Measurements from ENCODE around the gene KLF7.

The KLF7 gene

DNA sequence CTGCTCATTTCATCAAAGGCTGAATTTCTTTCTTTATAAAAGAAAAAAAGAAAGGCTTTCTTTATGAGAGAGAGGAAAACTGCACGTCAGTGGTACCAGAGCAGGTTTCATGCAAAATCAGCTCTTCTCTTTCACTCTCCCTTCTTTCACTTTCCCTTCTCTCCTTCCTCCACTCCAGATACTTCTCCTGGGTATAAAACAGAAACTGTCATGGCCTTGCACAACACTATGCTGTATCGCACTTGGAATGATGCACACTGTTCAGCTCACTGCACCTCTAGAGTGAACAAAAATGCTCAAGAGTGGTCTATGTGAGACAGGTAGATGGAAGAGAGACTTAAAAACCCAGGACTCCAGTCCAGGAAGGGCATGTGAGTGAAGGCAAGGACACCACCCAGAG, 73.8 kb downstream of the KLF7 start:
- DNase-seq (ENCODE audit: low spot score) = no peak

DNA sequence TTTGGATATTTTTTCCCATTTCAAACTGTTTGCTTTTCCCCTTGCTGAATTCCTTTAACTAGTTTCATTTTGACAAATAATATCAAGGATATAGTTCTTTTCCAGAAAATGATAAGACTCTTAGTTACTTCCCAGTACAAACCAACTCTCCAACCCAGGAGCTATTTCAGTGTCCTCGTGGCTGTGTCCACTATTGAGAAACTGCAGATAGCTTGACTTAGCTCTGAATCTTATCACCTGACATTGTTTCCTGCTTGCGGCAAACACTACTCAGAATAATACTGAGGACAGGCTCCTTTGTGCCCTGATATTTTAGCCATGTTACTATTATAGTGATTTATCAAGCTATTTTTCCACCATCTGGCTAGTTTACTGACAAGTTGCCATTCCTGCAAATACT, 74.6 kb downstream of the KLF7 start:
- DNase-seq (ENCODE audit: low spot score) = no peak

DNA sequence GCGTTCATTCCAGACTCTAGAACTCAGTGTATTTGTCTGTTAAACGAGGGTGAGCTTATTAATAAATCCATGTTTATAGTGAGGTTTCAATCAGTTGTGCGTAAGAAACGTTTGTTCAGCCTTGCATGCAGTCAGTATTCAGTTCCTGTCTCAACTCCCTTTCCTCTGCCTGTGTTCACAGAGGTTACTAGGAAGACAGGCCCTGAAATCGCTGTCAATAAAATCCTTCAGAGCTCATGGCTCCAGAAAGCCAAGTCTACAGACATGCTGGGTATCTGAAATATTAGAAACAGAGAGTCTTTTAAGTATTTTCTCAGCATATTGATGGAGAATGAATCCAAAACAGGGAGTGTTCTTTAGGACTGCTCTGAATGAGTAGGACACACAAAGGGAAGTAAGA, 75.4 kb downstream of the KLF7 start:
- no peak for DNase-seq (ENCODE audit: low spot score)

DNA sequence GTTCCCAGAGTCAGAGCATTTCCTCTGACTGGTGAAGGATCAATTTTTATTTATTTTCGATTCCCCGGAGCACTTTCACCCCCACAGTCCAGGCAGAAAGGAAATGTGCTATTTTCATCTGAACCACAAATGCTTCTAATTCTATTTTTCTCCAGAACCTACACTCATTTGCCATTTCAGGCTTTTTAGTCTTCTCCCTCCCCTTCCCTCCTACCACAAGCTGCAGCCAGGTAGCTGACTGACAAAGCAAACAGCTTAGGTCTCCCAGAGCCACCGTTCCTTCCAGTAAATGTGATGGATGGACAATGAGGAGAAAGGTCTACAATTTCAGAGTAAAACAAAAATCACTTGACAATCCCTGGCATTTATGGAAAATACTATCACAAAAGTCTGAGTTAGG, 76.9 kb downstream of the KLF7 start:
- DNase-seq (ENCODE audit: low spot score) = no peak

DNA sequence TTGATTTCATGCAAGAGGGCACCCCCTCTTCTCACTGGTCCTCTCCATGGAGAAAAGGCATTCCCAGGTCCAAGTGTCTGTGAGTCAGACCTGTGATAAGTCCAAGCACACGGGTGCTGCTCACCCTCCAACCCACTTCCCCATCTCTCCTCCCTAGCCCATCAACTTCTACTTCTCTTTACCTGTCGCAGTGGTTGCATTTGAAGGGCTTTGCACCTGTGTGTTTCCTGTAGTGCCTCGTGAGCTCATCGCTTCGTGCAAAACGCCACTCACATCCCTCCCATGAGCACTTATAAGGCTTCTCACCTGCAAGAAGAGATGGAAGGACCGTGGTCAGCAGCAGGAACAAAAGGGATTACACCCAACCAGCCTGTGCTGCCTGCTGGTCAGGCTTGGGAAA, 77.5 kb downstream of the KLF7 start:
- no peak for DNase-seq (ENCODE audit: low spot score)

DNA sequence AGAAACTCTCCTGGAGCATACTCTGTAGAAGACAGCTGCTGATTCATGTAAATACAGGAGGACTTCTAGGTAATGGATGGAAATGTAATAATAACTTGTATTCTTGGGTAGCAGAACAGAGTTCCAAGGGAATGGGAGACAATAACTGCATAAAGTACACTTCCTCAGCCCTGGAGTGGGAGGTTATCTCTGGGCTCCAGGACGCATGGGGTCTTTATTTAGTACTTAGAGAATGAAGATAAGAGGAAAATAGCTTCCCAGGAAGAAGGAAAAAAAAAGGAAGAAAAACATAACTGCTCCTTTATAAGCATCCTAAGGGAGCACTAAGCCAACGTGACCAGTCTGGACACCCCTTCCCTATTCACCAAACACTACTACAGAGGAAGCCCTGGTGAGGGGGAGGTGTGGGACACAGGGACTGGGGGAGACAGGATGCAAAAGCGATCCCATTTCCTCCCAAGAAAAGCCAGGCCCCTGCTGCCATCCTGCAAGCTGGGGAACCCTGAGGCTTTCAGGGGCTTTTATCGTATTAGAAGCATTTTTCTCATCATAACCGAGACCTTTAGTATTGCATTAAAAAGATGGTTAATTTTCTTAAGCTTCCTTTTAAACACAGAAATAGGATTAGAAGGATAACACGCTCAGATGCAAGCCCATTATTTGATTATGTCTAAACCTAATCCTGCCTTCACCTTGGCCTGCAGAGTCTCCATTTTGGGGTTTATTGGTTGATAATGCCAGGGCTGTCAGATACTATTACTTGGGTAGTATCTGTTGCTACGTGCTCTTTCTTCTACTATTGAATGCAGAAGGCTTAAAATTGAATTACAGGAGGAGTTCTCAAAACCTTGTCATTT, 78.5 kb downstream of the KLF7 start:
- no peak for DNase-seq (ENCODE audit: low spot score)

DNA sequence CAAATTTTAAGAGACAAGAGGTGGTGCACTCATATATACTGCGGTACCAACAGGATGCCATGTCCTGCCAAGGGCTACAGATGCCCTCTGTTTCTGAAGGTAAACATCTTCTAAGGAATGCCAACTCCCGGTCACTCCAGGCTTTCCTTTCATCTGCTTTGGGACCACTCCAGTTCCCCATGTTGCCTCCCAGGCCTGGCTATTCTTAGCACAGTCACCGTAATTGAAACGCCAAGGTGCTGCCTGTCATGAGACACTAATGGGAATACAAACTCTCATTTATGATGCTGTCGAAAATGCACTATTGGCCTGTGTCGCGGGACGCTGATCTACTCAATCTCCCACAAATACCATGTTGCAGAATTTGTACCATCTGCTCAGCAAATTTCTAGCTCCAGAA, 79.6 kb downstream of the KLF7 start:
- no peak for DNase-seq (ENCODE audit: low spot score)

DNA sequence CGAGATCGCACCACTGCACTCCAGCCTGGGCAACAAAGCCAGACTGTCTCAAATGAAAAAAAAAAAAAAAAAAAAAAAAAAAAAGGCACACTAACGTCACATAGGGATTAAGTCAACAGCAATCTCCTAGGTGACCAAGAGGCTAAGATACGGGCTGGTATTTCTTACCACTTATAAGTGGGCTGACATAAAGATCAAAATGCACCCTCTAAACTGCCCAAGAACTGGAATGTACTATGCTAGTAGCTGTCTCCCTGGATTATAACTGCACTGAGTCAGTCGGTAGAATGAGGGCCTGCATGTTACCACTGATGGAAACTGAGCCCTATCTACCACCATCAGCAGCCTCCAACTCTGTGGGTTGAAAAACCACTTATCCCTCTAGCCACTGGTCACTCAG, 80.6 kb downstream of the KLF7 start:
- DNase-seq (ENCODE audit: low spot score) = no peak

DNA sequence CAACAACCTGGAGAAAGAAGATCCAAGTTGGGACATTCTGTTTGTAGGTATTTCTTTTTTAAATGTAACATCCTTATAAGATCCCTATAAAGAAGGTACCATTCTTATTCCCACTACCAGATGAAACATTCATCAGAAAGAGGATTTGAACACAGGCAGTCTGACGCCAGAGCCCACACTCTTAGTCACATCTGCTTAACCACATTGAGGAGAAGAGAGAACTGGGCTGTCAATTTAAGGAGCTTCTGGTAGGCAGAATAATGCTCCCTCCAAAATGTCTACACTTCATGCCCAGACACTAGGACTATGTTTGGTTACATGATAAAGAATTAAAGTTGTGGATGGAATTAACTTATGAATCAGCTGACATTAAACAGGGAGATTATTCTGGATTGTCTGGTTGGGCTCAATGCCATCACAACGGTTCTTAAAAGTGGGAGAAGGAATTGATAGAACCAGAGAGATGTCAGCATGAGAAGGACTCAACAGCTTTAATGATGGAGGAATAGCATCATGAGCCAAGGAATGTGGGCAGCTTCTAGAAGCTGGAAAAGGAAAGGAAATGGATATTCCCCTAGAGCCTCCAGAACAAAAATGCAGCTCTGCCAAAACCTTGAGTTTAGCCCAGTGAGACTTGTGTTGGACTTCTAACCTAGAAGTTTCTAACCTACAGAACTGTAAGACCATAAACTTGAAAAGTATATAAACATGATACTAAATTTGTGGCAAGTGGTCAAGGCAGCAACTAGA, 82.2 kb downstream of the KLF7 start:
- DNase-seq (ENCODE audit: low spot score) = no peak

DNA sequence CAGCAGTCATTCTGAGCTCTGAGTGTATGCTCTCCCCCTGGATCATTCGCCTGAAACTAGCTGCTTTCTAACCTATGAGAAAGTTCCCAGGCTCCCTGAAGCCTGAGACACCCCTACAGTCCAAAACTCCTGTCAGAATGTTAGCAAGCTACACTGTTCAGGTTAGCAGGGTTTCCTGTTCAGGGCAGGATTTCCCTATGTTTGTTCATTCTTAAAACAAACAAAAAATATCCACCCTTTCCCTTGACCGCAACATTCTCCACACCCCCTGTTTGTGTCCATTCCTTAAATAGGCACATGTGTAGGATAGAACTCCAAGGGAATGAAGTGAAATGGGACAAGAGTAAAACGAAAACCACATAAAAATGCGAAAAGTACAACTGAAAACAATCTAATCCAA, 83.1 kb downstream of the KLF7 start:
- DNase-seq (ENCODE audit: low spot score) = no peak

DNA sequence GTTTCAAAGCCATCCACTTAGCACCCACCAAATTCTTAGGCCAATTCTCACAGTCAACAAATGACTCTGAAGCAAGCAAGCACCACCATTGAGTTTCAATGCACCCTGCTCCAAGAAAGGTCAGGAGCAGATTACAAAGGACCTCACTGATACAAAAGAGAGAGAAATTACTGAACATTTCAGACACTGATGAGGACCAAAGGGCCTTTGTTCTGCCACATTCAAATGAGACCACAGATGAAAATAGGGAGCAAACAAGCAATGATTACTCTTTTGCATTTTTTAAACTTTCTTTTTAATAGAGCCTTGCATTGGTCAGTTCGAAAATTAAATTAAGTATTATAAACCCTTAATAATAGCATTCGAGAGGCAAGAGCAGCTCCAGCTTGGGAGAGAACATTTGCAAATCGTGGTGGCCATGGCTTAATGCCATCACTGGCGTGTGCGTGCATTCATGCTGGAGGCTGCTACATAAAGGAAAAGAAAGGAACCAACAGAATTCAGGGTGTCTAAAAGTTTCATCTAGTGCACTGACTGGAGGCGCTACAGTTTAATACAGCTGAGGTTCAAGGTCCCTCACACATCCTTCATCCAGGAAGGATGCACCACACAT, 87.5 kb downstream of the KLF7 start:
- DNase-seq (ENCODE audit: low spot score) = no peak

DNA sequence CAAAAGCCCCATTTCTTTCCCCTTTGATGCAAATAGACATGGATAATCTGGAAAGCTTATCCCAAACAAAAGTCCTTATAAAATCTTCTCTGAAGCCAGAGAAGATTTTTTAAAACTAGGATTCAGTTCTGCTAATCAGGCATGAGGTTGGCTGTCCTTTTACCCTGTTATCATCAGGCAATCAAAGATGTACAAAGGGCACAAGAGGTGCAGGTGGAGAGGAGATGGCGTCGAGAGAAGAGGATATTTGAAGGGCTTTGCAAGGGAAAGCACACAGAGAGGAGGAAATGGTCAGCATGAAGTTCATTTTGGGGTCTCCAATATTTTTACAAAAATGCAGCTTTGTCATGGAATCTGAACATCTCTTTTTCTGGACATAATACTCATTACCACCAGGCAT, 88.5 kb downstream of the KLF7 start:
- DNase-seq (ENCODE audit: low spot score) = no peak

DNA sequence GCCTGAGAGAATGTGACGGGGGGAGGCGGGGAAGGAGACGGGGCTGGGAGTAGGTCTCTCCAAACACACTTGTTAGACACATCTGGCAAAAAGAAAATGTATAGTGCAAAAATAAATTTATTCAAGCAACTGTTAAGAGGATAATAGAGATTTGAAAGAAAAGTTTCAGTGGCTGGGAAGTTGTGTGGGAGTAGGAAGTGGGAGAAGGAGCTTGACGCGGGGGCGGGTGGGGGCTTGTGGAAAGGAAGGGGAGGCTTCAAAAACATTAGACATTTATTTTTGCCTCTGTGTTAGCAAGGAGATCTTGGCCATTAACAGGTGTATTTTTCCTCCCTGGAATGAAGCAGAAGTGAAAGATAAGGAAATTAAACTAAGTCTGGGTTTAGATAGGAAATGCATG, 90.3 kb downstream of the KLF7 start:
- DNase-seq (ENCODE audit: low spot score) = no peak

DNA sequence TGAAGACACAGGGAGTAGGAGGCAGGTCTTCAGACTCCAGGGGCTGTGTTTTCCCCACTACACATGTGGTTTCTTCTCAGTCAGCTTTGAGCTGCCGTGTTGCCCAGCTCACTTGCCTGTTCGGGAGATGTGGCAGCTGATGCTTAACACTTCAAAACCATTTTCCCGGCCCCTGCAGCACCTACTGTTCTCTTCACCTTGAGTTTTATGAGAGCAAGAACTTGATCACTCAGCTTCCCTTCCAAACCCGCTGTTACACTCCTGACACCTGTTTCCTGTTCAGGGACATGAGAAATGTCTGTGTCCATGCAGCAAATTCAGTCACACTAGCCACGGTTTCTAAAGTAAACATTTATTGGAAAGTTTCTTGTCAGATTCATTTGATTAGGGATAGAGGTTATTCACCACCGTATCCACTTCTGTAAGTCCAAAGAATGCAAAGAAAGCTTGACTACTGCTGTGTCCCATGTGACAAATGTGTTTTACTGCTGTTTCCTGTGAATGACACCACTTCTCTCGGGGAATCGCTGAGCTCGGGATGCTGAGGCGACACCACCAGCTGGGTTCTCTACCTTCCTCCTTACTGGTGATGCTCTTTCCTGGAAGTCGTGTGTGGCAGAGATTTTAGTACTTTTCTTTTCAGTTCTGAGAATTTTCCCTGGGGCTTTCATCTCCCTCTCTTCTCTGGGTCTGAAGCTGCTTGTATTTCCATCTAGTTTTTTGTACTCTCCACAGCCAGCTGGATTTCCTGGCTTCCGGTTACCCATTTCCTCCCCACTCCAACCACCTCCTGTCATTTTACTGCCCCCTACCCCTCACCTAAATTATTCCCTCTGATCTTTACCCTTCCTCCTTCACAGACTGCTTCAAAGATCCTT, 91.7 kb downstream of the KLF7 start:
- DNase-seq (ENCODE audit: low spot score) = no peak

DNA sequence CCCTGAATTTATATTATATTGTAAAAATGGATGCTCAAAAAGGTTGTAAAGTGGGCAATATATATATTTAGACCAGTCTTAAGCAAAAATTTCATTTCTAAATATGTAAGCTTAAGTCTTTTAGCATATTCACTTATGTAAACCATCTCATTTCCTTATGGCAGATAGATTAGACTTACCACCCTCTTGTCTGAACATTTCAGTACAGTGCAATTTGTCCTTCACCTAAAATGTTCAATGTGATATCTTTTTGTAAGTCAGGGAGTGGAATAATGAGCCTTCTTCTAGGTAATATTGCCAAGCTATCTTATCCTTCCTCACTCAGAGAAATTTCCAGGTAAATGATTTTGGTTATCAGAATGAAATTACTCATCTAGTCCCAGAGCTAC, 92.3 kb downstream of the KLF7 start:
- DNase-seq (ENCODE audit: low spot score) = no peak

DNA sequence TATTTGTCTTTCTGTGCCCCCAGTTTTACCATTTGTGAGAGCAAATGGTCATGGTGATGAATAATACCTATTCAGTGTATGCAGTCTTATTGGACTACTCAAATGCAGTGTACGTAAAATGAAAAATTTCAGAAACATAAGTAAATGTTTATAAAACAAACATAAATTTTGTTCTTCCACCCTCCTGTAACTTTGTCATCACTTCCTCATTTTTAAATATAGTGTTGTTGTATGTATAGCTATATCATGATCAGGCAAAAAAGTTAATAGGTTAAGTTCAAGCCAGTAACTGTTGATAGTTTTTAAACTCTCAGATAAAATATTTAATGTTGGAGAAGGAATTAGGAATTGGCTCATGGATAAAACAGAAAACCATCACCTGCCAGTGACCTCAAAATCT, 93.2 kb downstream of the KLF7 start:
- no peak for DNase-seq (ENCODE audit: low spot score)

DNA sequence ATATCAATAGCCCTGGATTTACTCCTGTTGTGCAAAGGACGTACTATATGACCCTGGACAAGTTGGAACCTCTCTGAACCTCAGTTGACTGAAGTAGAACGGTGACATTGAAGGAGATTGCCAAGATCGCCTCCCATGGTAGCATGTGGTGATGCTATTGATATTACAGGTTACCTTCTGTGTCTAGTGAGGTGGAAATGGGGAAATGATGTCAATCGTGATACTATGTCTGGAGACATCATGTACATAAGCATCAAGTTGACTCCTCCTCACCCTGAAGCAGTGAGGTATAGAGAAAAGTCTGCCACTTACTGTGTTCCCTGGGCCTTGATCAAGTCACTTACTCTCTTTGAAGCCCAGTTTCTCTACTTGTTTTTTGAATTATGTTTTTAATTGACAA, 93.9 kb downstream of the KLF7 start:
- no peak for DNase-seq (ENCODE audit: low spot score)

DNA sequence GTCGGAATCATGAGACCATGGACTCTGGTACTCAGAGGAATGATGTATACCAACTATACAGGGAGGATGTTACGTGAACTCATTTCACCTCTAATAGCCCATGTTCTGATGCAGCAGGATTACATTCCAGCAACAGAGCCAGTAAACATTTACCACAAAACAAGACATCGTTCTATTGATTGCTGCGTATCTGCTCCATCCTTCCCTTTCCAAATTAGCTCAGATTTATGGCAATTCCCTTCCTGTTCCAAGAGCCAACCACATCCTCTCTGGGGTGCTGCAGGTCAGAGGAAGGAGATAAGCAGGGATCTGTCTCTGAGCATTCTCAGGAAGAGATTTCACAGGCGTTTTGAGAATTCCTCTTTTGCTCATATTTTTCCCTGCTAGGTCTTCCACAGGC, 98.3 kb downstream of the KLF7 start:
- no peak for DNase-seq (ENCODE audit: low spot score)

DNA sequence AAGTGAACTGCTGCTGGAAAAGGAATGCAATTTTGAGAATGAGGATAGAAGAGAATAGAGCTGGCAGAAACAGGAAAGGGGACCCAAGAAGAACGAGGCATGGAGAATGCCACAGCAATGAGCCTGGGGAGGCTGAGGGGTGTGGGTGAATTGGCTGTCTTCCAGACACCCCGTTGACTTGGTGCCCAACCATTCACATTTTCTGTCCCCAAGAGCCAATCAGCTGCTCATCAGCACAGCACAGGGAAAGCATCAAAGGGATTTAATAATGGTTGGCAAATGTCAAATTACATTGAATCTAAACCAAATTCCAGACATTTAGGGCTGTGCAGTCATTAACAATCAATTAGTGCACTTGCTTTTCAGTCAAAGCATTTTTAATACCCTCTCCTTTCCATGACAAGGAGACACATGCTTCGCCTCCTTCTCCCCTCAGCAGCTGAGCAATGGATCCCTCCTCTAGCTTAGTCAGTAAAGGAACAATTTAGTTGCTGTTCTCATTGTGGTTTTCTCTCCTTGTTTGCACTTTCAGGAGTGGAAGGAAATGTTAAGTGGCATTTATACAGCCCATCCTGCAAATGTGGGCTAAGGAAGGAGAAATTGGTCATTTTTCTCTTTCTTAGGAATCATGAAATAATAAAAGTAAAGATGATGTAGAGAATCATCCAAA, 98.8 kb downstream of the KLF7 start:
- no peak for DNase-seq (ENCODE audit: low spot score)

DNA sequence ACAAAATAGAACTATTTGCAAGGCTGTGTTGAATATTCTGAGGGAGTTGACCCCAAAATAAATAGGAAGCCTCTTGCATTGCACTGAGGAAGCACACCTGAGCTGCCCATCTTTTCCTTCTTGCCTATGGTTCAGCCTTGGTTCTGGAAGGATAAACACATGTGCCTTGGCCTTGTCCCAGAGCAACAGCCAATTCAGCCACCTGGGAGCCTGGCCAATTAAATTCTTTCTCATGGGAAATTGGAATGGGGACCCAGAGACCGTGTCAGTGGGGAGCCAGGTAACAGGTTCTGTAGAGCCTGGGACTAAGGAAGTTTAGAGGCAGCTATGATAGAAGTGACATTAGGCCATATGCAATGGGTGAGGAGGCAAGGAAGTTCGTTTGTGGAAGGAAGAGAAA, 99.6 kb downstream of the KLF7 start:
- no peak for DNase-seq (ENCODE audit: low spot score)

DNA sequence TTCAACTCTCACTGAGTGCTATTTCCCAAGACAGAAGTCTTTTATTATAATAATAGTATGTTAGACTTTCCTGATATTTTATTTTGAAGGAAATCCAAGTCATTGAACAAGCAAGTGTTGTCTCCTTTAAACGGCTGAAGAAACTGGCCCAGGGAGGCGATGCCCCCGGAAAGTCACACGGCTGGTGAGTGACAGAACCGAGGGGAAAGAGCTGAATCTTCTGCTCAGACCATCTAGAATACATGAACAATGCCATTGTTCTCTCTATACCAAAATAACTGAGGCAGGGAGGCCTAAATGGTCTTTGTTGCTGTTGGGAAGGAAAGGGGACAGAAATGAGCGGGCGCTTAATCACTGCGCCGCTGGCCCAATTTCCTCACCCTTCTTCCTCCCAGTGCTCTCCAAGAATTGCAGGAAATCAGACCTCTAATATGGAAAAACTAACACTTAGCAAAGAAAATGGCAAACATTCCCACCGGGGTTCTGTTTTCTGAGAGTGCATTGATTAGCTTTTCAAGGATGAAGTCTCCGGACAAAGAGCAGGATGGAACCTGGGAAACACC, 101.5 kb downstream of the KLF7 start:
- no peak for DNase-seq (ENCODE audit: low spot score)
